Fibroblast of the conjunctiva (primary cell): ENCODE results near the gene KAZN.

ENCODE experiments used
- DNase-seq: peaks from one replicate; pipeline ENCODE4 v3.0.0-alpha.2; 2010; ENCODE audit warnings: low read depth

KAZN gene

DNA sequence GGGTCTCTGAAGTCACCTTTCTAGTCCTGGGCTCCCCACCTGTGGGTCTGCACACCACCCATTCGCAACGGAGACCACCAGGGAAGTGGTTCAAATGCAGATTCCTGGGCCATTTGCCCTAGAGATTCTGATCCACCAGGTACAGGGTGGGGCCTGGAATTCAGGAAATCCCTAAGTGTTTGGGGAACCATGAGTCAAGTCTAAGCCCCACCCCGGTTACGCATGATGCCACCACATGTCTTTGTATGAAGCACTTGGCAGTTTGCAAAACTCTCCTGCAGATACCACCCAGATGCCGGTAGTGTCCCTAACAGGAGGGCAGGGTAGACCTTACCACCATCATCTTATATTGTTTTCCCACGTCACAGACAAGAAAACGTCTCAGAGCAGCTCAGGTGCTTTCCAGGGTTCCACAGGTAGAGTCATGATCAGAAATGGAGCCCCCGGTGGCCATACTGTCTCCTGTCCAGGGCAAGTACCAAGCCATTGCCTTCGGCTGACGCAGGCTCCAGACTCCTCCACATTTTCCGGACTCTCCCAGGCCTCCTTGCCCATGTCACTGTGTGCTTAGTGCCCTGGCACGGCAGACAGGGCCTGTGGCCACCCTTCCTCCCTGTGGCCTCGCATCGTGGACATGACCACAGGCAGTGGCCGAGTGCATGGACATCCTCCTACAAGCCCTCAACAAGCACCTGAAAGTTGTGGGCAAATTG is 465.9 kb downstream of the KAZN start:
- DNase-seq = no peak

DNA sequence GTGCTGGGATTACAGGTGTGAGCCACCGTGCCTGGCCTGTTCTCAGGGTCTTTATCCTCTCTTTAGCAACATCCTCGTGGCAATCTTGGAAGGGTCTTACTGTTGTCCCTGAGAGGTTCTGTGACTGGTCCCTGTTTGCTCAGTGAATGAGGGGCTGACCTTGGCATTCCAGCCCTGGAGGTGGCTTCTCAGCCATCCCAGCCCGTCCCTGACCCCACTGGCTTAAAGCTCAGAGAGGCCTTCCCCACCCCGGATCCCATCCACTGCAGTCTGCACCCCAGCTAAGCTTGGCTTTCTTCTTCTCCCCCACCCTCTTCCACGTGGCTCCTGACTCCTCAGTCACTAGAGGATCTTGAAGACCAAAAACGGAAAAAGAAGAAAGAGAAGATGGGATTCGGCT is 466.8 kb downstream of the KAZN start:
- DNase-seq = no peak

DNA sequence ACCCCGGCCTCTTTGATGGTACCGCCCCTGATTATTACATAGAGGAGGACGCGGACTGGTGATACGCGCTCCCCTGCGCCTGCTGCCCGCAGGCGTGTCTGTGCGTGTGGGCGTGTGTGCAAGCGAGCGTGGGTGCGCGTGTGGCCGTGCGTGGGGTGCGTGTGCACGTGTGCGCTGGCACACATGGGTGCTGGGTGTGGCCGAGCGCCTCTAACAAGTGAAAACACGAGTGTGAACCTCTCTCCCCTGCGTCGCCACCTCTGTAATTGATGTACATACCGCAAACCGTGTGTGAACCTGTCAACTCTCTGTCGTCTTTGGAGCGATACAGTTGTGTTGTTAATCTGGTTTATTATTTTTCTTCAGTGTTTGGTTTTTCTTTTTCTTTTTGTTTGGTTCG is 467.3 kb downstream of the KAZN start:
- no peak for DNase-seq

GRCh38 chr1:15066191-15066590 is 467.7 kb downstream of the KAZN start:
- DNase-seq = no peak

- DNase-seq = no peak
Measured at GRCh38 chr1:15067148-15067547, 468.7 kb downstream of the KAZN start.

DNA sequence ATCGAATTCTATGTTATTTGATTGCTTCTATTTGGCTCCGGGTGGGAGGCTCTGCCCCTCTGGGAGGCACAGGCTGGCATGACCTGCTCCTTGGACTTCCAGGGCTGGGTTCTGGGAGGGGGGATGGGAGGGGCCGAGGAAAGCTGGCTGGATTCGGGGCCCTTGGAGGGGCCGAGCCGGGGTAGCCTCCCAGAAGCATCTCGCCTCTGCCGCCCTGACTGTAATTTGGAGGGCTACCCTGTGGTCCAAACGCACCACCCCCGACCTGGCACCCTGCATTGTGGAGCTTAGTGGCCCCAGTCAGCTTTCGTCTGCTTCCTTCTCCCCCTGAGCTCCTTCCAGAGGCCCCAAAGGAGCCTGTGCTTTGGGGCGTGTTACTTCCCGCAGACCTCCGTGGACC is 469.7 kb downstream of the KAZN start:
- no peak for DNase-seq

GRCh38 chr1:15068997-15069396 is 470.5 kb downstream of the KAZN start:
- DNase-seq = no peak

DNA sequence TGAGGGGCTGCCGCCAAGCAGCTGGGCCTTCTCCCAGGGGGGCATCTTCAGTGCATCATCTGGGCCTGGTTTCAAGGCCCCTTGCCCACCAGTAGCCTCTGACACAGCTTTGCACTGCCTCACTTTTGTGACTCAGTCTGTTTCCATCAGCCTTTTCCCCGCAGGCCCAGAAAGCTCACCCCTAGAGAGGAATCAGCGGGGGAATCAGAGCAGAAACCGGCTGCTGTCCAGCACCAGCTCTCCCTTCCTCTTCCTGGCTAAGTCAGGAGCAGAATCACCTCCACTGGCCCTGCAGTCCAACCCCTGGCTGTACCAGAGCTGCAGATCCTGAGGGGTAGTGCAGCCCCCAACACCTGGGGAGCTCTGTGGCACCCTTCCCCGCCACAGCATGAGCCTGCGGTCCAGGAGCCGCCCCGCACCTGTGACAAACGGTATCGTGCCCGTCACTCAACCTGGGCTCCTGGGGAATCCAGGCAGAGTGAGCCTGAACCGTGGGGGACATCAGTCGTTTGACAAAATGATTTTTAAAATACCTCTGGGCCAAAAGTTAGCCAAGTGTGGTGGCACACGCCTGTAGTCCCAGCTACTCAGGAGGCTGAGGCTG is 471.8 kb downstream of the KAZN start:
- no peak for DNase-seq

DNA sequence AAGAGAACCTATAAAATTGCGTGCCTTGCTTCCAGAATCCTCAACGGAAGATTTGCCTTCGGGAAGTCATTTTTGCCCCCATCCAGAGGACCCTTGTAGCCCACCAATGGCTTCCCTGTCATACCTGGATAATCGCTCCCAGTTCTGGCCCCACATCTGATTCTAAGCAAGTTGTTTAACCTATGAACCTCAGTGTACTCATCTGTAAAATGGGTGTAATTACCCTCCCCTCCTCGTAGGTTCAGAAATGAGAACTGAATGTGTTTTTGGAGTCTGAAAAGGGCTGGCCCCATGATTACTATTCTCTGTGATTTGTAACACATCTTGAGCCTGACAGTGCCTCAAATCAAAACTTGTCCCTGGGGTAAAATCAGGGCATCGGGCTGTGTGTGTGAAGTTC is 473.5 kb downstream of the KAZN start:
- DNase-seq = no peak

DNA sequence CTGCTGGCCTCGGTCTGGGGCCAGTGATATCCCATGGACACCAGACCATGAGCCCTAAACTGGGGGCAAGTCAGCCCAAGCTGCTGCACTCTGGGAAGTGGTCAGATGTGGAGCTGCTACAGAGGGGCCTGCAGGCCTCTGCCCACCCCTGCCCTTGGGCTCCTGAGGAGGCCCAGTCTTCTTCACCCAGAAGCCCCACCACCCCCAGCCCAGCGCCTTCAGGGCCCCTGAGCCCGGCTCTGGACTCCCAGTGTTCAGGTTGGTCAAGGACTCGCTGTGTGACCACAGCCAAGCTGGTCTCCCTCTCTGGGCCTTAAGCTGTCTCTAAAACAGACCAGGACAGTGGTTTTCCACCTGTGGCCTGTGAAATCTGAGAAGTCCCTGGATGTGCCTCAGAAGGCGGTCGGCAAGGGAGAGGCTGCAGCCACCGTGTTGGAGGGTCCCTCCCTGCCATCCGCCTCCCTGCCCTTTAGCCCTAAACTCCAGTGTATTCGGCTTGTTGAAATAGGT is 475.4 kb downstream of the KAZN start:
- no peak for DNase-seq

- DNase-seq = no peak
Measured at GRCh38 chr1:15075175-15075574, 476.7 kb downstream of the KAZN start.

- DNase-seq = no peak
Measured at GRCh38 chr1:15075817-15076216, 477.3 kb downstream of the KAZN start.

DNA sequence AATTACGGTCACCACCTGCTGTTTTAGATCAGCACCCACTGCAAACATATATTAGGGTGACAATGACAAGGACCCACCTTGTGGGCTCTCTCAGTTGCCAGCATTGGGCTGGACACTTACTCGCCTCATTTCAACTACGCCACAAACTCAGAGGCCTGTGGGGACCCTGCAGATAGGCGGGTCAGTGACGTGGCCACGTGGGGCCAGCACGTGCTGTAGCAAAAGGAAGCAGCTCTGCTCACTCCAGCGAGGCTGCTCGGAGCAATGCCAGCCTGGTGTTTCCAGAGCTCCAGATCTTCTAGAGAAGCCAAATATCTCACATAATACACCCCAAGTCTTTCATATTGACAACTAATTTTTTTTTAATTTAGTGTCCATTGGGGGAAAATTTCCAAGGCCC is 478.3 kb downstream of the KAZN start:
- no peak for DNase-seq

- no peak for DNase-seq
Measured at GRCh38 chr1:15077384-15077783, 478.9 kb downstream of the KAZN start.

DNA sequence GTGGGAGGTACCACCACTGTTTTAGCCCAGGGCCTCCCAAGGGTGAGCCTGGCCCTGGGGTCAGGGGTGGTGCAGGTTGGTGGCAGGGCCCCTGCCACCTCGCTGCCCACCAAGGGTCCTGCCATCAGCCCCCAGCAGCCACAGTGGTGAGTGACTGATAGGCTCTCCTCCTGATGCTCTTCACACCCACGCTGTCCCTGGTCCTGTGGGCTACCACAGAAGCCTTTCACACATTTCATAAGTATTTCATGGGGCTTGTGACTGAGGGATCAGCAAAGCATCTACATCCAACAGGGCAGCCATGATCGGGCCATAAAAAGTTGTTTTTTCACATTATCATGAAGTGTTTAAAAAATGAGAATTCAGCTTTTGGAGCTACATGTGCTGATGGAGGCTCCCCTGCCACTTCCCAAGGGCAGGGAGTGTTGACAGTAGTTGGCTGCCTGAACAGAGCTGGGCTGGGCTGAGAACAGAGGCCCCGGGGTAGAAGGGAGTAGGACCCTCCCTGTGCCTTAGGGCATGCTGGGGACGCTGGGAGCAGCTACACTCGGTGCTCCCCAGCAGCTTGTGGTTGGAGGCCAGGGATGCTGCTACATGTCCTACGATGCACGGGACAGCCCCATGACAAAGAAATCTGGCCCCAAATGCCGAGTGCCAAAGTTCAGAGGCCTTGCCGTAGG is 482.0 kb downstream of the KAZN start:
- no peak for DNase-seq

GRCh38 chr1:15081102-15081501 is 482.6 kb downstream of the KAZN start:
- no peak for DNase-seq

GRCh38 chr1:15083578-15083977 is 485.1 kb downstream of the KAZN start:
- no peak for DNase-seq

- no peak for DNase-seq
Measured at GRCh38 chr1:15088281-15088971, 489.9 kb downstream of the KAZN start.

DNA sequence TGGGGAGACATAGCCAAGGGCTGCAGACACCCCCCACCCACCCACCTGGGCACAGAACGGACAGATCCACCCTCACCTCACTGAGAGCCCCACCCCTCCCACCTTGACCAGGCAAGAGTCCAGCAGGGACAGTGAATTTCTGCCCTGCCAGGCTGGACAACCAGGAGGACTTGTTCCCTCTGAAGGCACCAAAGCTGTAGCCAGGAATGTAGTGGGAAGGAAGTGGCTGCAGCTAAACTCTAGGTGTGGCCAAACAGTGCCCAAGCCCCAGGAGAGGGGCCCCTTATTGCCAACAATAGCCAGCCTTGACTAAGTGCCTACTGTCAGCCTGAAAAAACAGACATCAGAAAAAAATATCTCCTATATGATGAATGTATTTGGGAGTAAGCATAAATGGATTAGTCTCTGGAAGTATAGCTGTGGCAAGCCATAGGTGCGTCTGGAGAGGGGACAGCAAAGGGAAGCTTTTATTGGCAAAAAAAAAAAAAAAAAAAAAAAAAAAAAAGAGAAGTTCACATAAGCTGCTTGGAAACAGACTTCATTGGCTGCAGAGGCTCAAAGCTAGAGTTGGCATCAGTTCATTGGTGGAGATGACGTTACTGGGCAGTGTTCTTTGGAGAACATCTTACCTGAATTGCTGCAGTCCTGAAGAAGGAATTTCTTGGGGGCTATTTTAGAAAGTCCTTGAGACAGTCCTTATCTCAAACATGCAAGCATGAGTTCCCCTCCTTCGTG is 490.9 kb downstream of the KAZN start:
- no peak for DNase-seq

DNA sequence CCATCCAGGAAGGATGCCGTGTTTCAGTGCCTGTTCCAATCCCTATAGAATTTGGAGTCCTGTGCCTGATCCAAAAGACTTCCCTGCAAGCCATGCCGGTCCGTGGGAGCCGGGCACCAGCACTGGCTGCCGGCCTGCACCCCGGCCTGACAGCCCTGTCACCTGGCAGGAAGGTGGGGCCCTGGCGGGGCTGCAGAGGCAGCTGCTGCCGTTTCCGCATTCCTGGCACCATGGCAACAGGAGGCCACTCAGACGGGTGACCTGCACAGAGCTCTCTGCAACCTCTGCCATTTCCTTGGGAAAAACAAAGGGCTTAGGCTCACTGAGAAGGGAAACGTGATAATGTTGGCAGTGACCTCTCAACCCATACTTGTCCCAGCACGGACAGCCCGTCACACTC is 491.9 kb downstream of the KAZN start:
- no peak for DNase-seq

DNA sequence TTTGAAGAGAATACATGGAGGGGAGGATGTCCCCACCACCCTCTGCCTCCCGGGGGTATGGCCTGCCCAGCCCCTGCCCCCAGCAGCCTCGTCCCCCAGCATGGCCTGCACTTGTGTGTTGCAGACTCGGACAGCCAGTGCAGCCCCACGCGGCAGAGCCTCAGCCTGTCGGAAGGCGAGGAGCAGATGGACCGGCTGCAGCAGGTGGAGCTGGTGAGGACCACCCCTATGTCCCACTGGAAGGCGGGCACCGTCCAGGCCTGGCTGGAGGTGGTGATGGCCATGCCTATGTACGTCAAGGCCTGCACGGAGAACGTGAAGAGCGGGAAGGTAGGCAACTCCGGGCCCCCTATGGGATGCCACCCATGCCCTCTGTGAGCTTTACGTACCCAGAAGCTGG is 495.6 kb downstream of the KAZN start:
- no peak for DNase-seq
